Suprapubic skin (tissue), 4 donors: Measurements from ENCODE around the gene TECPR2.

Experiments
- CTCF ChIP-seq, 2 donors: fragments of 200-600 bp in 1 of 2; fragments of 450-650 bp in 1 of 2; sonication (generic) in 1 of 2; IDR thresholded peaks; one replicate each; pipeline ENCODE4 v1.5.1; 2016 to 2019; ENCODE audit warnings: antibody characterized with exemption in 2 of 2, mild to moderate bottlenecking in 1 of 2, moderate library complexity in 1 of 2
- EP300 ChIP-seq: sonication (generic); formaldehyde crosslinking; IDR thresholded peaks from one replicate; pipeline ENCODE4 v1.6.1; 2017; ENCODE audit warnings: antibody characterized with exemption
- POLR2A ChIP-seq, 2 donors: fragments of 450-650 bp; IDR thresholded peaks; one replicate each; pipeline ENCODE4 v1.6.1; 2017; ENCODE audit warnings: antibody characterized with exemption in 2 of 2, mild to moderate bottlenecking in 2 of 2, moderate library complexity in 2 of 2
- POLR2AphosphoS5 ChIP-seq, 3 donors: sonication (generic); formaldehyde crosslinking; IDR thresholded peaks; one replicate each; pipeline ENCODE4 v1.6.1; 2017; ENCODE audit warnings: antibody characterized with exemption in 3 of 3

GRCh38 chr14:102421411-102422057 lies 58.8 kb downstream of the TECPR2 start:
- TF ChIP-seq CTCF (IDR thresholded peaks at IDR 0.05) (no peak), EP300 (no peak), POLR2A (IDR thresholded peaks at IDR 0.05) (no peak), POLR2AphosphoS5 (IDR thresholded peaks at IDR 0.05) (no peak)
